MV-4-11 (cell line): ENCODE measurements around the gene IRS1.

Experiments
- DNase-seq: peaks from one replicate; lab custom pipeline; 2025; lab: John Stamatoyannopoulos, UW

IRS1 gene

GRCh38 chr2:226726546-226726945 is 73.1 kb downstream of the IRS1 start:
- no peak for DNase-seq

DNA sequence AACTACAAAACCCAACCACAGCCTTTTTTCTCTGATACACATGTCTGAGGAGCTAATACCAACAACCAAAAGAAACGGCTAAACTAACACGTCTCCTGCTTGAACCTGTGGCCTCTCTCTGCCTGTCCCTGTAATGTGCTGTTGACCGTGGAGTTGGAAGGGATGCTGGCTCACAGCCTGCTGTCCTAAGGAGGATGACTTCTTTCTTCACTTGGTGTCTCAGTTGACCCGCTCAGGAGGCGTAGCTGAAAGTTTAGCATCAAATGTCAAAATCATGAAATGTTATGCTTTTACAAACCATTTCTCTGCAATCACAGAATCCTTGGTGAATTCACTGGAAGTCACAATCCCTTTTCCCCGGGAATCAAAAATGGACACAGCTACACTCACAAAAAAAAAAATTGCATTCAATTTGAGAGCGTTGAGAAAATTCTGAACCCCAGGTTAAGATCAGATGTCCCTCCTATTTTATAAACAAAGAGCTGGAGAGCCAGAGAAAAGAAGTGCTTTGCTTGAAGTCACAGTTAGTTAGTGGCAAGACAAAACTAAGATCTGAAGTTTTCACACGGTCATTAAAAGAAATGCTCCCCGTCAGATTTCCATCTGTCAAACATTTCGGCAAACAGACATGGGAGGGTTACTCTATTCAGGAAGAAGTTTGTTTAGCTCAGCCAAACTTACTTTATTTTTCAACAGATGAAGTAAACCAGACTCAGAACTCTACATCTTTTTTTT is 74.3 kb downstream of the IRS1 start:
- DNase-seq: no peak

- no peak for DNase-seq
Observed at GRCh38 chr2:226721541-226721940, 78.1 kb downstream of the IRS1 start.

- DNase-seq: no peak
Observed at GRCh38 chr2:226720948-226721347, 78.7 kb downstream of the IRS1 start.

DNA sequence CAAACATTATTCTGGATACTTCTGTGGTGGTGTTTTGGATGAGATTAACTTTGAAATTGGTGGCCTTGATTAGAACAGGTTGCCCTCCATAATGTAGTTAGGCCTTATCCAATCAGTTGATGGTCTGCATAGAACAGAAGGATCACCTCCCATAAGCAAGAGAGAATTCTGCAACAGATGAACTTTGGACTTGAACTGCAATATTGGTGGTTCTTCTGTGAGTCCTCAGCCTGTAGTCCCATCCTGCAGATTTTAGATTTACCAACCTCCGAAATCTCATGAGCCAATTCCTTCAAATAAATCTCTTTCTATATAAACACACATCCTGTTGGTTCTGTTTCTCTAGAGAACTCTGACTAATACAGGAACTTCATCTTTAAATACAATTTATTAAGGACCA is 81.9 kb downstream of the IRS1 start:
- no peak for DNase-seq

GRCh38 chr2:226716126-226716525 is 83.5 kb downstream of the IRS1 start:
- no peak for DNase-seq

- DNase-seq: no peak
Observed at GRCh38 chr2:226715347-226715990, 84.2 kb downstream of the IRS1 start.

DNA sequence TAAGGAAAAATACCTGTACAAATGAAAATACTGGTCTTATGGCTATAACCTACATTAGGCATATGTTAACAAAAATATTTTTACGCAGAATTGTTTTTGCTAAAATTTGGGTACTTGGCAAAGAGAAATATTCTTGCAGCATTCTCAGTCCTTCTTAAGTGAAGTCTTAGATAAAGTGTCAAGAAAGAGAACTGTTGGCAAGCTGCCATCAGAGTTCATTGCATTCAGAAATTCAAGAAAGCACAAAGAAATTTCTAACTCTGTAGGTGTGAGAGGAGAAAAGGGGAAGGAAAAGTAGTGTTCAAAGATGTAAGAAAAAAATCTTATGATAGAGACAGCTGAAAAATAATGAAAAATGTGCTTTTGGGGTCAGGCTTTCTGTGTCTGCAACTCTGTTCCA is 86.7 kb downstream of the IRS1 start:
- DNase-seq: no peak

GRCh38 chr2:226711606-226712296 is 87.9 kb downstream of the IRS1 start:
- DNase-seq: no peak

DNA sequence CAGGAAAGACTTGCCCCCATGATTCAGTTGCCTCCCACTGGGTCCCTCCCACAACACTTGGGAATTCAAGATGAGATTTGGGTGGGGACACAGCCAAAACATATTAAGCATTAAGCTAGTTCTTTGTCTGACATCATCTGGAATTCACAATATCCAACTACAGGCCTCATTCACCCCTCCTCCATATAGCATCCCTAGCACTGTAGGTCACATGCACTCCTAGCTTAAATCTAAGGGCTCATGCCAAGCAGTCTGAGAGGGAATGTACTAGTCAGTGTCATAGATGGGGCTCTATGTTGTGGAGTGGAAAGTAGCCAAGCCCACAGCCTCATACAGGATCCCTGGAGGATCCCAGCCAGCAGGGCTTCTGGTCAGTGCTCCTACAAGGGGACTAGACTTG is 92.1 kb downstream of the IRS1 start:
- DNase-seq: no peak

DNA sequence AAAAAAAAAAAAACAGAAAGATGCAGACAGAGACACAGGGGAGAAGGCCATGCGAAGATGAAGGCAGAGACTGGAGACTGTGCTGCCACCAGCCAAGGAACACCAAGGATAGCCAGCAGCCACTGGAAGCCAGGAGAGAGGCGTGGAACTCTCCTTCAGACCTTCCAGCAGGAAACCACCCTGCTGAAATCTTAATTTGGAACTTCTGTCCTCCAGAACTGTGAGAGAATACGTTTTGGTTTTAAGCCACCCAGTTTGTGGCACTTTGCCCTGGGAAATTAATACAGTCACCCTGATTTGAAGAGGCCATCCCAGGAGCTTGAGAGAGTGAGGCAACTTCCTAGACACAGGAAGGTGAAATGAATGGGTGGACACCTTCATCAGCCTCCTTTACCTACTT is 93.7 kb downstream of the IRS1 start:
- no peak for DNase-seq

- peak; percentile 30 for DNase-seq
Observed at GRCh38 chr2:226705133-226705886, 94.3 kb downstream of the IRS1 start.

DNA sequence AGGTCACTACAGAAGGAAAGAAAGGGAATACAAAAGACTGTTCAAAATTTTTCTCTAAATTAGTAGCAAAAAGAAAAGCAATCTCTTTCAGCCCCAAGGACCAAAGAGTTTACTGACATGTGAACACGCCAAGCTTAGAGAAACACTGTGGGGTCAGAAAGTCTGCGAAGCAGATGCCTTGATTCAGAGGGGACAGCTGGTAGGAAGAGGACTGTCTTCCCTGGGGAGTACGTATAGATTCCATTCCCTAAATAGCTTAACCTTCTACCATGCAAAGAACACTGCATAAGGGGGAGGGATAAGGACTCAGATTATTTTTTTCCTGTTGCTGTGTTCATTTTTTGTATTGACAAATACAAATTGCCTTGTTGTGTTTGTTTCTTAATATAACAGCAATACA is 96.1 kb downstream of the IRS1 start:
- no peak for DNase-seq

GRCh38 chr2:226702376-226702775 is 97.2 kb downstream of the IRS1 start:
- no peak for DNase-seq

DNA sequence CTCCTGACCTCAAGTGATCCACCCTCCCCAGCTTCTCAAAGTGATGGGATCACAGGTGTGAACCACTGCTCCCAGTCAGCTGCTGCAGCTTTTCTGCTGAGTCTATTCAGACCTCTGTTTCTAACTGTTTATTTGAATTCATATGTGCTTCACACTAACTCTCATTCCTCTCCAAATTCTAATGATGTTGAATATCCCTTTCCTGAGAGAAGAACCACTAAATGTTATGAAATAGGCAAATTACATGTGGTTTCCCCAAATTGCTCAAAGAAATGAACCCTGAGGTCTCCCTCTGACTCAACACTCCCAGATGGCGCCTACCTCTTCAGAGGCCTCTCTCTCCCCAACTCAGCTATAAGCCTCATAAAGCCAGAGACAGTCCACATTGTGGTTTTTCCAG is 98.6 kb downstream of the IRS1 start:
- DNase-seq: peak; percentile 96

GRCh38 chr2:226699321-226699720 is 100.3 kb downstream of the IRS1 start:
- no peak for DNase-seq

- DNase-seq: no peak
Observed at GRCh38 chr2:226698671-226699070, 100.9 kb downstream of the IRS1 start.

GRCh38 chr2:226694586-226695284 is 104.9 kb downstream of the IRS1 start:
- no peak for DNase-seq

DNA sequence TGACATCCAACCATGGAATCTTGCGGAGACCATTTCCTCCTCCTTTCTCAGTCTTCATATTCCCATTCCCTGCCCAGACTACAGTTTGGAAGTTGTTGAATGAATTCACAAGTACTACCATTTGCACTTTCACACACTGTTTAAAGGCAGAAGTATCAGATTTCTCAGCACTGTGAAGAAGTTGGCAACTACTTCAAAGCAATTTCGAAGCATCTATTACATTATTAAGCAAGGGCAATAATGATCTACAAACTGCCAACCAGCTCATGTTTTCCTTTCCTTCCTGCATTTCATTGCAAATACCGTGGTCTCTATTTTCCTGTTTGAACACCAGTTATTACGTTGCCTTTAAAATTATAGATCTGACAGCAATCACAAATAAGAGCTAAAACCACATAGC is 105.5 kb downstream of the IRS1 start:
- DNase-seq: no peak

- peak; percentile 57 for DNase-seq
Observed at GRCh38 chr2:226693521-226693920, 106.1 kb downstream of the IRS1 start.

GRCh38 chr2:226692521-226693126 is 107.0 kb downstream of the IRS1 start:
- no peak for DNase-seq
